ENCODE results near the gene MON2. TPM values are rescaled to one million over a fixed set of nuclear protein-coding genes. Genes with fewer than 3 reads are reported as not detected.
"Not testable (repeated sequence)": the region's sequence is repeated elsewhere in the genome, so short reads cannot be mapped to it uniquely, and the experiment has no call there.

MON2 gene
- total RNA-seq, 1 experiment from 2014 or later: 17.4 TPM

- Histone ChIP-seq H3K9me3 (replicated peaks) (no peaks in the 10 kb centered on the region; the same call in 1 of the 2 replicates), H3K4me3 (no peak overlapping the region), H3K36me3 (no peaks in the 10 kb centered on the region), H3K4me1 (replicated peaks) (no peaks in the 10 kb centered on the region), H3K27me3 (replicated peaks) (no peaks in the 10 kb centered on the region), H3K27ac (no peak overlapping the region)
- no peak for DNase-seq (ENCODE audit: low read depth in 1 of 2, low spot score in 2 of 2)
Measured at GRCh38 chr12:62459976-62460375, 6.7 kb upstream of the MON2 start.

DNA sequence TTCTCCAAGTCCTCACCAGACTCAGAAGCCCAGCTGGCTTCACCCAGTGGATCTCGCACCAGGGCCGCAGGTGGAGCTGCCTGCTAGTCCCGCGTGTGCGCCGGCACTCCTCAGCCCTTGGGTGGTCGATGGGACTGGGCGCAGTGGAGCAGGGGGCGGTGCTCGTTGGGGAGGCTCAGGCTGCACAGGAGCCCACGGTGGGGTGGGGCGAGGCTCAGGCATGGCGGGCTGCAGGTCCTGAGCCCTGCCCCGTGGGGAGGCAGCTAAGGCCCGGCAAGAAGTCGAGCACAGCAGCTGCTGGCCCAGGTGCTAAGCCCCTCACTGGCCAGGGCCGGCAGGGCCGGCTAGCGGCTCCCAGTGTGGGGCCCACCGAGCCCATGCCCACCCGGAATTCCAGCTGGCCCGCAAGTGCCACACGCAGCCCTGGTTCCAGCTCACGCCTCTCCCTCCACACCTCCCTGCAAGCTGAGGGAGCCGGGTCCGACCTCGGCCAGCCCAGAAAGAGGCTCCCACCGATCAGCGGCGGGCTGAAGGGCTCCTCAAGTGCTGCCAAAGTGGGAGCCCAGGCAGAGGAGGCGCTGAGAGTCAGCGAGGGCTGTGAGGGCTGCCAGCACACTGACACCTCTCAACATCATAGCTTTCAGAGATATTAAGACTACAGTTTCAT lies 5.3 kb upstream of the MON2 start:
- not testable (repeated sequence) for H3K27ac ChIP-seq; H3K4me1 ChIP-seq (replicated peaks); H3K9me3 ChIP-seq (replicated peaks); DNase-seq (ENCODE audit: low read depth in 1 of 2, low spot score in 2 of 2); H3K4me3 ChIP-seq; H3K27me3 ChIP-seq (replicated peaks); H3K36me3 ChIP-seq

GRCh38 chr12:62463252-62463651 lies 3.4 kb upstream of the MON2 start:
- not testable (repeated sequence) for H3K27me3 ChIP-seq (replicated peaks); H3K9me3 ChIP-seq (replicated peaks); H3K27ac ChIP-seq; H3K4me3 ChIP-seq; DNase-seq (ENCODE audit: low read depth in 1 of 2, low spot score in 2 of 2); H3K36me3 ChIP-seq; H3K4me1 ChIP-seq (replicated peaks)

DNA sequence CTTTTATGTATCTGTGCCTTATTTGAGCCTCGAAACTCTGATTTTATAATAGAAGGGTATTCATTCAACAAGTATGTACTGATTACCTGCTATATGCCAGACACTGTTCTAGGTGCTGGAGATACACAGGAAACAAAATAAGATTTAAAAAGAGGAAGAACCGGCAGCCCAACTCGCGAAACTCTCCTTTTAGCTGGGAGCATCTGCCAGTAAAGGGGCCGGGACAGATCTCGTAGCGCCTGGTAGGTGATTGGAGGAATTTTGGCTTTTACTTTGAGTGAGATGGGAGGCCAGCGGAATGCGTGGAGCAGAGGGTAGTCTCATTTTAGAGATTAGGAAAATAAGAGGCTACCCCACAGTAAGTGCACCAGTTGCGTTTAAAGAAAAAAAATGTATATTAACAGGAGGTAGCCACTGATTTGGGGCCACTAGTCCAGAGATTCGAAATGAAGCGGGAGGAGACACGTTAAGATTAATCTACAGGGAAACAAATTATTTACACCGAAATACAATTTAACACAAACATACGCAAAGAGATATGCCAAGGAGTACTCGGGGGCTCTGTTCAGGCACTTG lies 520 bp upstream of the MON2 start:
- no peak for DNase-seq (ENCODE audit: low read depth in 1 of 2, low spot score in 2 of 2)
- peak overlapping the region; percentile 84 for H3K27ac ChIP-seq
- peaks cover 4% of the 10 kb centered on the region for H3K36me3 ChIP-seq
- no peaks in the 10 kb centered on the region for H3K27me3 ChIP-seq (replicated peaks)
- peak overlapping the region; percentile 87 for H3K4me3 ChIP-seq
- H3K9me3 ChIP-seq (replicated peaks): no peaks in the 10 kb centered on the region; the same call in 1 of the 2 replicates
- H3K4me1 ChIP-seq (replicated peaks): no peaks in the 10 kb centered on the region

DNA sequence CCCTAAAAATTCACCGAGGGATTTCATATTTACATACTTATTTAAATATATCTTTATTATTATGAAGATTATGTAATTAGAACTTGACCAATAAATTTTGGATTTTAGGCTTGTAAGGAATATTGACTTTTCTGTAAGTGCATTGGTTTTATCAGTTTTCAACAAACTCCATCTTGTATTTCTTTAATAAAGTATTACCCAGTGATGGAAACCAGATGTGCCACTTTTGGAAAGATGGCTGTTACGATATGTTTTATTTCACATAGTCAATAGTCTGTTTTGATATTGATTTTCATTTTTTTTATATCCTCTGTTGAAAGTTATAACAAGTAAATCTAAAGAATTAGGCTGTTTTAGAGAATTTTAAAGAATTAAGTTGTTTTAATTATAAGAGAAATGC lies 1.8 kb downstream of the MON2 start:
- Histone ChIP-seq H3K4me3 (0 out of 2 replicates have a peak overlapping the region, but pooled peaks have one; percentile 87), H3K27ac (no peak overlapping the region), H3K4me1 (replicated peaks) (no peaks in the 10 kb centered on the region), H3K9me3 (replicated peaks) (no peaks in the 10 kb centered on the region; the same call in 1 of the 2 replicates), H3K36me3 (peaks cover 18% of the 10 kb centered on the region), H3K27me3 (replicated peaks) (no peaks in the 10 kb centered on the region)
- no peak for DNase-seq (ENCODE audit: low read depth in 1 of 2, low spot score in 2 of 2)

DNA sequence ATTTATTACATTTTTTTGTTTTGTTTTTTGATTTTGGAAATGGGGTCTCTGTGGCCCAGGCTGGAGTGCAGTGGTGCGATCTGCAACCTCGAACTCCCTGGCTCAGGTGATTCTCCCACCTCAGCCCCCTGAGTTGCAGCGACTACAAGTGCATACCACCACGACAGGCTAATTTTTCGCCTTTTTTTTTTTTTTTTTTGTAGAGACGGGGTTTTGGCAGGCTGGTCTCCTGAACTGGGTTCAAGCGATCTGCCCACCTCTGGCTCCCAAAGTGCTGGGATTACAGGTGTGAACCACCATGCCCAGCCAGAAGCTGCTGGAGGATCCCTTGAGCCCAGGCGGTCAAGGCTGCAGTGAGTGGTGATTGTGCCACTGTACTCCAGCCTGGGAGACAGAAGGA lies 2.3 kb downstream of the MON2 start:
- H3K27me3 ChIP-seq (replicated peaks): no peaks in the 10 kb centered on the region

GRCh38 chr12:62469704-62470103 lies 3.1 kb downstream of the MON2 start:
- Histone ChIP-seq H3K27ac (no peak overlapping the region), H3K27me3 (replicated peaks) (no peaks in the 10 kb centered on the region), H3K36me3 (peaks cover 18% of the 10 kb centered on the region), H3K9me3 (replicated peaks) (no peaks in the 10 kb centered on the region), H3K4me1 (replicated peaks) (no peaks in the 10 kb centered on the region), H3K4me3 (no peak overlapping the region)
- no peak for DNase-seq (ENCODE audit: low read depth in 1 of 2, low spot score in 2 of 2)

More for the DNA sequence above, 2.3 kb downstream of the MON2 start:
- H3K27ac ChIP-seq: no peak overlapping the region
- H3K4me3 ChIP-seq: no peak overlapping the region
- H3K9me3 ChIP-seq (replicated peaks): no peaks in the 10 kb centered on the region
- no peak for DNase-seq (ENCODE audit: low read depth in 1 of 2, low spot score in 2 of 2)
- H3K4me1 ChIP-seq (replicated peaks): no peaks in the 10 kb centered on the region
- peaks cover 18% of the 10 kb centered on the region for H3K36me3 ChIP-seq

DNA sequence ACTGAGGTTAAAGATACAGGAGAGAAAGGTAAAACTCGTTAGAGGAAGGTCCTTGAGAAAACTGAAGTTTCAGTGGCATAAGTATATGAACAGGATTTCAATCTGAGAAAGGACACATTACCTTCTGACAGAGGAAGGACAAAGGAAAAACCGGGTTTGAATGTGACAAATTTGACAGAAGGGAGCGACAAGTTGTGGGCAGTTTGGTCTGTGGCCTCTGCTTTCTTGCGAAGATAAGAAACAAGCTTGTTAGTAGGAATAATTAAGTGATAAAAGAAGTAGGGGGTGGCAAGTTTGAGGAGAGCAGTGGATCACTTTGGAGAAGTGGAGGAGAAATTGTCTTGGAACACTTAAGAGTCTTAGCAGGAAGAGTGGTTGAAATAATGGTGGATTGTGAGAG lies 5.1 kb downstream of the MON2 start:
- Histone ChIP-seq H3K4me1 (replicated peaks) (no peaks in the 10 kb centered on the region), H3K4me3 (no peak overlapping the region), H3K9me3 (replicated peaks) (no peaks in the 10 kb centered on the region), H3K27me3 (replicated peaks) (no peaks in the 10 kb centered on the region), H3K36me3 (peaks cover 19% of the 10 kb centered on the region), H3K27ac (no peak overlapping the region)
- no peak for DNase-seq (ENCODE audit: low read depth in 1 of 2, low spot score in 2 of 2)

- no peak overlapping the region for H3K27ac ChIP-seq
- H3K4me3 ChIP-seq: no peak overlapping the region
- no peaks in the 10 kb centered on the region for H3K4me1 ChIP-seq (replicated peaks)
- no peaks in the 10 kb centered on the region for H3K27me3 ChIP-seq (replicated peaks)
- H3K36me3 ChIP-seq: peaks cover 16% of the 10 kb centered on the region
- DNase-seq (ENCODE audit: low read depth in 1 of 2, low spot score in 2 of 2): no peak
- H3K9me3 ChIP-seq (replicated peaks): no peaks in the 10 kb centered on the region
Measured at GRCh38 chr12:62472472-62472871, 5.8 kb downstream of the MON2 start.

GRCh38 chr12:62481843-62482540 lies 15.4 kb downstream of the MON2 start:
- no peak overlapping the region for H3K27ac ChIP-seq

GRCh38 chr12:62482769-62483168 lies 16.1 kb downstream of the MON2 start:
- no peaks in the 10 kb centered on the region for H3K4me1 ChIP-seq (replicated peaks)
- H3K4me3 ChIP-seq: no peak overlapping the region
- H3K27ac ChIP-seq: no peak overlapping the region
- no peak for DNase-seq (ENCODE audit: low read depth in 1 of 2, low spot score in 2 of 2)
- H3K36me3 ChIP-seq: peaks cover 26% of the 10 kb centered on the region
- no peaks in the 10 kb centered on the region for H3K9me3 ChIP-seq (replicated peaks)
- no peaks in the 10 kb centered on the region for H3K27me3 ChIP-seq (replicated peaks)

More at GRCh38 chr12:62481843-62482540, 15.4 kb downstream of the MON2 start:
- Histone ChIP-seq H3K4me3 (no peak overlapping the region), H3K36me3 (peaks cover 28% of the 10 kb centered on the region), H3K27me3 (replicated peaks) (no peaks in the 10 kb centered on the region), H3K4me1 (replicated peaks) (no peaks in the 10 kb centered on the region), H3K9me3 (replicated peaks) (no peaks in the 10 kb centered on the region)
- no peak for DNase-seq (ENCODE audit: low read depth in 1 of 2, low spot score in 2 of 2)

DNA sequence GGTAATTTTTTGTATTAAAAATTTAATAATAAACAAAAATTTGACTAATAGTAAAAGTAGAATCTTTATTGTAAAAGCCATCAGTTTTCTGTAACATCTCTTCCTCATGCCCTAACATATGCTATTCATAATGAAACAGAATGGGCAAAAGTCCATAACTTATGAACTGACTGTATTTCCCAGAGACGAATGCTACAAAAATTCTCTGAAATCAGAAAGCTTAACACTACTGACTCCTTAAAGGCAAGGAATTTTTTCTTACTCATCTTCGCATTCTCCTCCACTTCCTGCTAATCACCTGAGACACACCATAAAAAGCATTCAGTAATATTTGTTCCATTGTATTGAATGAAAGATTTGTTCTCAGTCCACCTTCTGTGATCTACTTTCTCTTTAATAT lies 17.6 kb downstream of the MON2 start:
- H3K27ac ChIP-seq: no peak overlapping the region
- peaks cover 20% of the 10 kb centered on the region for H3K36me3 ChIP-seq
- no peaks in the 10 kb centered on the region for H3K9me3 ChIP-seq (replicated peaks)
- no peaks in the 10 kb centered on the region for H3K27me3 ChIP-seq (replicated peaks)
- H3K4me1 ChIP-seq (replicated peaks): no peaks in the 10 kb centered on the region
- H3K4me3 ChIP-seq: no peak overlapping the region
- DNase-seq (ENCODE audit: low read depth in 1 of 2, low spot score in 2 of 2): no peak

- Histone ChIP-seq H3K9me3 (replicated peaks) (no peaks in the 10 kb centered on the region), H3K27me3 (replicated peaks) (no peaks in the 10 kb centered on the region), H3K27ac (no peak overlapping the region), H3K4me3 (no peak overlapping the region), H3K36me3 (peaks cover 42% of the 10 kb centered on the region), H3K4me1 (replicated peaks) (no peaks in the 10 kb centered on the region)
- DNase-seq (ENCODE audit: low read depth in 1 of 2, low spot score in 2 of 2): no peak
Measured at GRCh38 chr12:62505786-62506185, 39.2 kb downstream of the MON2 start.

DNA sequence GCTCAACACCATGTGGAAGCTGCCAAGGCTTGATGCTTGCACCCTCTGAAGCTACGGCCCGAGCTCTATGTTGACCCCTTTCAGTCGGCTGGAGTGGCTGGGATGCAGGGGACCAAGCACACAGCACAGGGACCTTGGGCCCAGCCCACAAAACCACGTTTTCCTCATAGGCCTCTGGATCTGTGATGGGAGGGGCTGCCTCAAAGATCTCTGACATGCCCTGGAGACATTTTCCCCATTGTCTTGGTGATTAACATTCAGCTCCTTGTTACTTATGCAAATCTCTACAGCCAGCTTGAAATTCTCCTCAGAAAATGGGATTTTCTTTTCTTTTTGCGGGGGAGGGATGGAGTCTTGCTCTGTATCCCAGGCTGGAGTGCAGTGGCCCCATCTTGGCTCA lies 46.3 kb downstream of the MON2 start:
- H3K9me3 ChIP-seq (replicated peaks): no peaks in the 10 kb centered on the region
- no peak overlapping the region for H3K4me3 ChIP-seq
- no peaks in the 10 kb centered on the region for H3K4me1 ChIP-seq (replicated peaks)
- H3K36me3 ChIP-seq: peaks cover 75% of the 10 kb centered on the region
- H3K27me3 ChIP-seq (replicated peaks): no peaks in the 10 kb centered on the region
- no peak for DNase-seq (ENCODE audit: low read depth in 1 of 2, low spot score in 2 of 2)
- H3K27ac ChIP-seq: no peak overlapping the region

Measured in SJSA1 (cell line).